GM10847 (cell line): ENCODE measurements around the gene TLL1.

Experiments used
- POLR2A ChIP-seq: IDR thresholded peaks from 2 replicates; pipeline ENCODE4 v1.6.1; 2011; ENCODE audit not compliant: insufficient read length; ENCODE audit errors: extremely low read depth

TLL1 gene

GRCh38 chr4:166104623-166105022, 231.6 kb downstream of the TLL1 start:
- TF ChIP-seq POLR2A: no peak

GRCh38 chr4:166121897-166122296, 248.9 kb downstream of the TLL1 start:
- TF ChIP-seq POLR2A: no peak

GRCh38 chr4:166123546-166123945, 250.5 kb downstream of the TLL1 start:
- TF ChIP-seq POLR2A: no peak

- TF ChIP-seq POLR2A: no peak
These were observed 255.4 kb downstream of the TLL1 start for GRCh38 chr4:166128403-166128802.

- TF ChIP-seq POLR2A: no peak
These were observed 261.2 kb downstream of the TLL1 start for GRCh38 chr4:166134285-166134684.

- TF ChIP-seq POLR2A: no peak
These were observed 267.9 kb downstream of the TLL1 start for GRCh38 chr4:166140951-166141350.

GRCh38 chr4:166143227-166143626, 270.2 kb downstream of the TLL1 start:
- no peak for TF ChIP-seq POLR2A

GRCh38 chr4:166144607-166145006, 271.6 kb downstream of the TLL1 start:
- no peak for TF ChIP-seq POLR2A

- TF ChIP-seq POLR2A: no peak
These were observed 273.9 kb downstream of the TLL1 start for GRCh38 chr4:166146806-166147540.
